NCI-H2029 treated with DMSO at 0.1 percent for 48 hours (cell line): Measurements from ENCODE around the gene TNFRSF19.

Experiments
- DNase-seq: peaks from one replicate; lab custom pipeline; 2025; lab: John Stamatoyannopoulos, UW

Gene TNFRSF19

GRCh38 chr13:23722726-23723453, 152.7 kb downstream of the TNFRSF19 start:
- DNase-seq: no peak

- DNase-seq: no peak
Observed at GRCh38 chr13:23723471-23723870, 153.3 kb downstream of the TNFRSF19 start.

- no peak for DNase-seq
Observed at GRCh38 chr13:23724196-23724970, 154.2 kb downstream of the TNFRSF19 start.
